ENCODE results near the gene LANCL2.

Gene LANCL2

GRCh38 chr7:55423277-55423711, 58.2 kb downstream of the LANCL2 start:
- TF ChIP-seq CTCF (IDR thresholded peaks at IDR 0.05) = no peak

DNA sequence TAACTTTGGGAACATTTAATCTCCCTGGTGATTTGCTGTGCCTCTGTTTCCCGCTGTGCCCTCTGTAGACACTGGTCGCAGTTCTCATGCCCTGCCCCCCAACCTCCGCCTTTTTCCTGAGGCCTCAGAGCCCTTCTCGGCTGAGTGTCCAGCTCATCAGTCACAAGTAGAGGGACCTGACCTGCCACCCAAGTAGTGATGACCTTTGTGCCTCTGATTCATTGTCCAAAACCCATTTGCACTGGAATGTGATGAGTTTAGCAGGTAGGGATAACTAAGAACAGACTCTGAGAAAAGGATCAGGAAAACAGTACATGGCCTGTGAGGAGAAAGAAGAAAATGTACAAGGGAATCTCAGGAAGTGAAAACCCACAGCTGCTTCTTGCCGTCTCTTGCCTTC, 58.8 kb downstream of the LANCL2 start:
- no peak for TF ChIP-seq CTCF (IDR thresholded peaks at IDR 0.05)
- H3K36me3 ChIP-seq = no peaks in the 10 kb centered on the region
- H3K9me3 ChIP-seq = no peaks in the 10 kb centered on the region
- H3K4me1 ChIP-seq (ENCODE audit: control insufficient read depth in 1 of 2, insufficient read depth in 1 of 2, low read depth in 1 of 2, low read length in 1 of 2) = no peaks in the 10 kb centered on the region
- no peak overlapping the region for H3K27ac ChIP-seq
- no peak overlapping the region for H3K4me3 ChIP-seq (ENCODE audit: low read depth in 1 of 2, low read length in 1 of 2)
- H3K27me3 ChIP-seq = no peaks in the 10 kb centered on the region

More at GRCh38 chr7:55423277-55423711, 58.2 kb downstream of the LANCL2 start:
- no peak overlapping the region for H3K4me3 ChIP-seq (ENCODE audit: low read depth in 1 of 2, low read length in 1 of 2)
- no peaks in the 10 kb centered on the region for H3K9me3 ChIP-seq
- no peaks in the 10 kb centered on the region for H3K36me3 ChIP-seq
- no peaks in the 10 kb centered on the region for H3K27me3 ChIP-seq
- no peaks in the 10 kb centered on the region for H3K4me1 ChIP-seq (ENCODE audit: control insufficient read depth in 1 of 2, insufficient read depth in 1 of 2, low read depth in 1 of 2, low read length in 1 of 2)
- H3K27ac ChIP-seq = no peak overlapping the region

DNA sequence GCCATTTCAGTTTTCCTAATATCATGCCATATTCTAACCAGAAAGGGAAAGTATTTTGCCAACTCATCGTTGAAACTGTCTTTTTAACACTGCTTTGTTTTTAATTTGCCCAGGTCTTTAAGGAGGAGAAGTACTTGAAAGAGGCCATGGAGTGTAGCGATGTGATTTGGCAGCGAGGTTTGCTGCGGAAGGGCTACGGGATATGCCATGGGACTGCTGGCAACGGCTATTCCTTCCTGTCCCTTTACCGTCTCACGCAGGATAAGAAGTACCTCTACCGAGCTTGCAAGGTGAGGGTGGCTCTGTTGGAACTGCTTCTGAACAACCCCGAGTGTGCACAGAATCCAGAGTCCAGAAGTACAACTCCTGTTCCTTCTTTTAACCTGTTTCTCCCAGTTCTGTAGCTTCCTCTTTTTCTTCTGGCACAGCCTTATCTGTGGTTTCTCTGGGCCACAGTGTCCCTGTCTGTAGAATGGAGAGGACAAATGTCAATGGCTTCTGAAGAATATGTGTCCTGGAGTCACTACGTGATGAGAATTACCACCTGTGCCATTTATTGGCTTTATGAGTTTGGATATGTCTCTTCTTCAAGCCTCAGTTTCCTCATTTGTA, 60.1 kb downstream of the LANCL2 start:
- Histone ChIP-seq H3K27me3 (no peaks in the 10 kb centered on the region), H3K36me3 (no peaks in the 10 kb centered on the region), H3K9me3 (no peaks in the 10 kb centered on the region), H3K4me3 (ENCODE audit: low read depth in 1 of 2, low read length in 1 of 2) (no peak overlapping the region), H3K4me1 (ENCODE audit: control insufficient read depth in 1 of 2, insufficient read depth in 1 of 2, low read depth in 1 of 2, low read length in 1 of 2) (no peaks in the 10 kb centered on the region), H3K27ac (no peak overlapping the region)
- no peak for TF ChIP-seq CTCF (IDR thresholded peaks at IDR 0.05)

- no peaks in the 10 kb centered on the region for H3K36me3 ChIP-seq
- TF ChIP-seq CTCF (IDR thresholded peaks at IDR 0.05) = no peak
- no peak overlapping the region for H3K27ac ChIP-seq
- no peak overlapping the region for H3K4me3 ChIP-seq (ENCODE audit: low read depth in 1 of 2, low read length in 1 of 2)
- no peaks in the 10 kb centered on the region for H3K4me1 ChIP-seq (ENCODE audit: control insufficient read depth in 1 of 2, insufficient read depth in 1 of 2, low read depth in 1 of 2, low read length in 1 of 2)
- H3K27me3 ChIP-seq = no peaks in the 10 kb centered on the region
- H3K9me3 ChIP-seq = no peaks in the 10 kb centered on the region
Observed at GRCh38 chr7:55426676-55427075, 61.5 kb downstream of the LANCL2 start.

DNA sequence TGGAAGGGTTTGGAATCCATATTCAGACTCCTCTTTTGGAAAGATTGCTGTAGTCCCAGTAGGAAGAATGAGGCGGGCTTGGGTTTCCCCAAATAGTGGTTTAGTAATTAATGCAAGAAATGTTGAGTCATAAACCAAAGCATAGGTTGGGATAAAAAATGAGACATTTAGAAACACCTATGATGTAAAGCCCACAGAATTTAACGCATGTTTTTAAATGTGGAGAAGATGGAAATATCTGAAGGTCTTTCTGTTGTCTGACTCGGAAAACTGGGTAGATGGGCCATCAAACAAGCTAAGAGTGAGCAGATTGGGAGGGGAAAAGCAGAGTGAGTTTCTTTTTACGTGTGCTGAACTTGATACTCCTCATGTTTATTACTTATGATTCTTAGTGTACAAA, 62.2 kb downstream of the LANCL2 start:
- TF ChIP-seq CTCF (IDR thresholded peaks at IDR 0.05) = no peak
- H3K27me3 ChIP-seq = no peaks in the 10 kb centered on the region
- H3K36me3 ChIP-seq = no peaks in the 10 kb centered on the region
- H3K27ac ChIP-seq = no peak overlapping the region
- no peak overlapping the region for H3K4me3 ChIP-seq (ENCODE audit: low read depth in 1 of 2, low read length in 1 of 2)
- no peaks in the 10 kb centered on the region for H3K9me3 ChIP-seq
- no peaks in the 10 kb centered on the region for H3K4me1 ChIP-seq (ENCODE audit: control insufficient read depth in 1 of 2, insufficient read depth in 1 of 2, low read depth in 1 of 2, low read length in 1 of 2)
